OCI-LY1 (cell line): ENCODE data around the gene CCDC117.

Experiments used
- CTCF ChIP-seq: fragments of 200-600 bp; sonication (generic), shearing (Covaris generic); IDR thresholded peaks from 2 replicates; pipeline ENCODE4 v1.5.1; 2017; ENCODE audit warnings: mild to moderate bottlenecking, antibody characterized with exemption, low read length, moderate library complexity, mixed read lengths
- EZH2 ChIP-seq: fragments of 200-600 bp; sonication (generic), shearing (Covaris generic); IDR thresholded peaks from 2 replicates; pipeline ENCODE4 v1.8.0; 2017; ENCODE audit warnings: borderline replicate concordance, mixed run types, mild to moderate bottlenecking, antibody characterized with exemption, low read length, moderate library complexity, mixed read lengths

GRCh38 chr22:28831140-28832072, 58.9 kb downstream of the CCDC117 start:
- TF ChIP-seq CTCF (no peak), EZH2 (no peak)
